VCaP (cell line): Measurements from ENCODE around the gene SLC25A1.

Source experiments
- H3K27ac ChIP-seq: fragments of 450-650 bp; 2 replicates; pipeline ENCODE4 v1.5.1; 2017
- TF ChIP-seq, protein P1 (sequence below): fragments of 450-650 bp; conservative IDR thresholded peaks from 2 replicates; pipeline ENCODE4 v1.5.1; 2017; ENCODE audit warnings: mild to moderate bottlenecking, moderate library complexity

The SLC25A1 gene

GRCh38 chr22:19147195-19147780, 31.2 kb downstream of the SLC25A1 start:
- TF ChIP-seq, protein P1, sequence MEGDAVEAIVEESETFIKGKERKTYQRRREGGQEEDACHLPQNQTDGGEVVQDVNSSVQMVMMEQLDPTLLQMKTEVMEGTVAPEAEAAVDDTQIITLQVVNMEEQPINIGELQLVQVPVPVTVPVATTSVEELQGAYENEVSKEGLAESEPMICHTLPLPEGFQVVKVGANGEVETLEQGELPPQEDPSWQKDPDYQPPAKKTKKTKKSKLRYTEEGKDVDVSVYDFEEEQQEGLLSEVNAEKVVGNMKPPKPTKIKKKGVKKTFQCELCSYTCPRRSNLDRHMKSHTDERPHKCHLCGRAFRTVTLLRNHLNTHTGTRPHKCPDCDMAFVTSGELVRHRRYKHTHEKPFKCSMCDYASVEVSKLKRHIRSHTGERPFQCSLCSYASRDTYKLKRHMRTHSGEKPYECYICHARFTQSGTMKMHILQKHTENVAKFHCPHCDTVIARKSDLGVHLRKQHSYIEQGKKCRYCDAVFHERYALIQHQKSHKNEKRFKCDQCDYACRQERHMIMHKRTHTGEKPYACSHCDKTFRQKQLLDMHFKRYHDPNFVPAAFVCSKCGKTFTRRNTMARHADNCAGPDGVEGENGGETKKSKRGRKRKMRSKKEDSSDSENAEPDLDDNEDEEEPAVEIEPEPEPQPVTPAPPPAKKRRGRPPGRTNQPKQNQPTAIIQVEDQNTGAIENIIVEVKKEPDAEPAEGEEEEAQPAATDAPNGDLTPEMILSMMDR: no peak
- no peak overlapping the region for H3K27ac ChIP-seq

- TF ChIP-seq, protein P1: no peak
- H3K27ac ChIP-seq: no peak overlapping the region
Observed at GRCh38 chr22:19146215-19146968, 32.1 kb downstream of the SLC25A1 start.

DNA sequence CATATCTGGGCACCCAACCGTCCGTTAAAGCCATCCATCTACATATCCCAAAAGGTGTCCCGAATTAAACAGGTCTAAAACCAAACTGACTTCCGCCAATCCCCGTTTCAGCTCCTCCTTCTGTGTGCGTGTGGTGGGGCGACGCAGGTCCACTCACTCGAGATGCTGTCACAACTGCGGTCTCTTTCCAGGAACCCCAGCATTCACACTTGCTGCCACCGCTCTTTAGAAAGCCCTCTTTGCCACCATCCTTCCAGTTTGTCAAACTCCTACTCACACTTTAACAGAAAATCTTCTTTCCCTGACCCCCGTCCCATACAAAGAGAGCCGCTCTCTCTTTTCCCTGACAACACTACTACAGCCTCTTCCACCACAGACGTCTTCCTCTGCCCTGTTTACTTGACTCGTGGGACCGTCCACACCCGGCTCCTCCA, 34.6 kb downstream of the SLC25A1 start:
- peak overlapping the region; percentile 77 for H3K27ac ChIP-seq
- TF ChIP-seq, protein P1: no peak

DNA sequence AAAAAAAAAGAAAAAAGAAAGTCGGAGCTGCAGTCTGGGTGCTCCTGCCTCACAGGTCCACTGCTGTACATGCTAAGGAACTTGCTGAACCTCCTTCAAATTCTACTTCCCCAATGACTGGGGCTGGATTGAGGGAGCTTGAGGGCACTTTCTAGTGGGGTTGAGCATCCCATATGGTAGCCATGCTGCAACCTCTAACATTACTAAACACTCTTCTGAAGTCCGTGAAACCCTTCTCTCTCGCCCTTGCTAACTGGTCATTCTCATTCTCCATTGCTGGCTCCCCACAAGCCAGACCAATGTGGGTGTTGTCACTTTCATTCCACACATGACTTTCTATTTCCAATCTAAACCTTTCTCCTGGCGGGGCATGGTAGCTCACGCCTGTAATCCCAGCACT, 35.3 kb downstream of the SLC25A1 start:
- TF ChIP-seq, protein P1: no peak
- peak overlapping the region; percentile 77; the same call in 1 of the 2 replicates for H3K27ac ChIP-seq

DNA sequence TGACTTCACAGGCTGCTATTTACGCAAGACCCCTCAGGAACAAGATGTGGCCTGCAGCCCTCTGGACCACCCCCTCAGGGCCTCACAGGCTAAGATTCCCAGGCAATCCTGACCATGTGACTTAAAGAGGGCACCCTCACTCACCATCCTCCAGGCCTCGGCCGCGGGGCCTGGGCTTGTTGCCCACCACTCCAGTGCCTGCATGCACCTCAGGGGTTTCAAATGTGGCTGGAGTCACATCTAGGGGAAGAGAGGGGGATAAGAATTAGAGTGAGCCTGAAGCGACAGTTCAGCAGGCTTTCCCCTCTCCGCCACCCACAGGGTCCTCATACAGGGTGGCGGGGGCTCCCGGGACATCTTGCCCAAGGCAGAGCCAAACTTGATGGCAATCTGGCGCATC, 36.1 kb downstream of the SLC25A1 start:
- no peak overlapping the region for H3K27ac ChIP-seq
- TF ChIP-seq, protein P1: no peak

DNA sequence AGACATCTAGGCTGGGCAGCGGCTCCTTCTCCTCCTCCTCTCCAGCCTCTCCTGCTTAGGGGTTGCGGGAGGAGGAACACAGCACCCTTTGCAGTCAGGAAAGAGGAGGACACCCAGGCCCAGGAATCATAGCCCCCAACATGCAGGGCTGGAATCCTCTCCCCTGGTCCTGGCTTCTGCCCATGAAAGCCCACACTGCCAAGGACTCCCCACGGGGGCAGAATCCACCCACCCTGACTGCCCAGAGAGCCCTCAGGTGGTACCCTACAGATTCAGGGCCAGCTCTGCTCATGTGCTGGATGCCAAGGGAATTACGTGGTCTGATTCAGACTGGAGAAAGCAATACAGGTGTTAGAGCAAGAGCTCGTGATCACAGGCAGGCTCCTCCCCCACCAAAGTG, 38.6 kb downstream of the SLC25A1 start:
- no peak overlapping the region for H3K27ac ChIP-seq
- TF ChIP-seq, protein P1: no peak

DNA sequence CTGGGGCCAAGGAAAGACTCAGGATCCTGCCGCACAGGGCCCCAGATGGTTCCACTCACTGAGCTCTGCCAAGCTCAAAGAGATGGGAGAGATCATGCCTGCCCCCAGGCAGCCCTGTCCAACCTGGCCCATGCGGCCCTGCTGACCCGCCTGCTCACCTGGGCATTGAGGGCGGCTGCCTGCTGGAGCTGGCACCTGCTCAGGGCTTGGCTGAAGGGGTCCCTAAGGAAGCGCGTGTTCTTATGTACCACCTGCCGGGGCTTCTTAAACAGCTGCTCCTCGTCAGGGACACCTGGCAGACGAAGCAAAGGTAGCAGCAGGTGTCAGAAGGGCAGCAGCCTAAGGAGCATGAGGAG, 39.6 kb downstream of the SLC25A1 start:
- TF ChIP-seq, protein P1: no peak
- no peak overlapping the region for H3K27ac ChIP-seq
